Measurements from ENCODE around the gene PAM16.

Gene PAM16

DNA sequence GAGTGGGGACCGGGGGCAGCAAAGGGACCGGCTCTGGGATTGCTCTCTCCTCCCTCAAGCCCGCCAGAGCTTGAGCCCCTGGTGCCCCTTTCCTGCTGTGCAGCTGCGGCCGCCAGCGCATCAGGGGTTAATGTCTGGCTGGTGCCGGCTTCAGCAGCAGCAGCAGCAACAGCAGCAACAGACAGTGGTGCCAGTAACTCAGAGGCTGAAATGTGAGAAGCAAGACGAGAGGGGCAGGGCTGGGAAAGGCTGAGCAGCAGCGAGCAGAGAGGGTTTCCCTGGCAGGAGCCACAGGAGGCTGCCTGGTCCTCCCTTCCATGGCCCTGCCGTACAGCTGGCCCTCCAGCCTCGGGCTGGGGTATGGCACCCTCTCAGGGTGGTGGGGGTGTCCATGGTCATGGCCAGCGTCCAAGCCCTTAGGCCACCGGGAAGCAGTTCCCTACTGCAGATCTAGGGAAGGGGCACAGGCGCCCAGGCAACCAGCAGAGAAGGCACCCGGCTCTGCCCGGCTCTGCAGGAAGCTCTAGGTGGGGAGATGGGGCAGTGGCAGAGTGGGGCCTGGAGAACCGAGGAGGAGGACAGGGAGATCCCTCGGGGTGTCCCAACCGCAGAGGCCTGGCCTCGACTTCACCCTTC, 57.2 kb downstream of the PAM16 start:
- DNase-seq, result no peak

DNA sequence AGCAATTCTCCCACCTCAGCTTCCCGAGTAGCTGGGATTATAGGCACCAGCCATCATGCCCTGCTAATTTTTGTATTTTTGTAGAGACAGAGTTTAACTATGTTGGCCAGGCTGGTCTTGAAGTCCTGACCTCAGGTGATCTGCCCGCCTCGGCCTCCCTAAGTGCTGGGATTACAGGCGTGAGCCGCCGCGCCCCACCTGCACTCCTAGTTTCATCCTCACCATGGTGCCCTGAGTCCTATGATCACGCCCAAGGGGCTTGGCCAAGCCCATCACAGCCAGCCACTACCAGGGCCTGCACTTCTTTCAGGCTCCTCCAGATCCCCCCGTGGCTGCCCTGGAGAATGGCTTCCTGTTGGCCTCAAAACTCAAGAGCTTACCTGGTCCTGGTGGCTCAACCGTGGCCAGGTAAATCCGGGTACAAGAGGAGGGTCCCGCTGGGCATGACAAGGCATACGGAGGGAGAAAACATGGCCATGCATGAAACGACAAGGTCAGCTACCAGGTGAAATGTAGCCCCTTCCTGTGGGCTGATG, 57.9 kb downstream of the PAM16 start:
- DNase-seq, result no peak

DNA sequence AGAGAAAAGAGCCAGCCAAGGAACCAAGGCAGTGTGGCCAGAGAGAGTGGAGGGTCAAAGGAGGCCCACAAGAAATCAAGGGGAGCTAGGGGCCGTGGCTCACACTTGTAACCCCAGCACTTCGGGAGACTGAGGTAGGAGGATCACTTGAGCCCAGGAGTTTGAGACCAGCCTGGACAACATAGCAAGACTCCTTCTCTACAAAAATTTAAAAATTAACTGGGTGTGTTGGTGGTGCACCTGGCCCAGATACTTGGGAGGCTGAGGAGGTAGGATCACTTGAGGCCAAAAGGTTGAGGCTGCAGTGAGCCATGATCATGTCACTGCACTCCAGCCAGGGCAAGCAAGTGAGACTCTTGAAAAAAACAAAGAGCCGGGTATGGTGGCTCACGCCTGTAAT, 59.4 kb downstream of the PAM16 start:
- DNase-seq, result no peak
